Measurements from ENCODE around the gene CFAP97D2.
"Not testable (repeated sequence)": the region's sequence is repeated elsewhere in the genome, so short reads cannot be mapped to it uniquely, and the experiment has no call there.

The CFAP97D2 gene

DNA sequence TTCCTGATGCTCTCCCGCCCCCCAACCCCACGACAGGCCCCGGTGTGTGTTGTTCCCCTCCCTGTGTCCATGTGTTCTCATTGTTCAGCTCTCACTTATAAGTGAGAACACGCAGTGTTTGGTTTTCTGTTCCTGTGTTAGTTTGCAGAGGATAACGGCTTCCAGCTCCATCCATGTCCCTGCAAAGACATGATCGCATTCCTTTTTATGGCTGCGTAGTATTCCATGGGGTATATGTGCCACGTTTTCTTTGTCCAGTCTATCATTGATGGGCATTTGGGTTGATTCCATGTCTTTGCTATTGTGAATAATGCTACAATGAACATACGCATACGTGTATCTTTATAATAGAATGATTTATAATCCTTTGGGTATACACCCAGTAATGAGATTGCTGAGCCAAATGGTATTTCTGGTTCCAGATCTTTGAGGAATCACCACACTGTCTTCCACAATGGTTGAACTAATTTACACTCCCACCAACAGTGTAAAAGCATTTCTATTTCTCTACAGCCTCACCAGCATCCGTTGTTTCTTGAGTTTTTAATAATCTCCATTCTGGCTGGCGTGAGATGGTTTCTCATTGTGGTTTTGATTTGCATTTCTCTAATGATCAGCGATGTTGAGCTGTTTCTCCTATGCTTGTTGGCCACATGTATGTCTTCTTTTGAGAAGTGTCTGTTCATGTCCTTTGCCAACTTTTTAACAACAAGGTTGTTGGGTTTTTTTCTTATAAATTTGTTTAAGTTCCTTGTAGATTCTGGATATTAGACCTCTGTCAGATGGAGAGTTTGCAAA lies 20.0 kb upstream of the CFAP97D2 start:
- DNase-seq: not testable (repeated sequence)

- no peak for DNase-seq
Measured at GRCh38 chr13:114161028-114161556, 18.0 kb upstream of the CFAP97D2 start.

- DNase-seq: no peak
Measured at GRCh38 chr13:114161644-114162532, 17.2 kb upstream of the CFAP97D2 start.

GRCh38 chr13:114162533-114162922 lies 16.5 kb upstream of the CFAP97D2 start:
- no peak for DNase-seq

- DNase-seq: no peak
Measured at GRCh38 chr13:114164053-114164452, 15.0 kb upstream of the CFAP97D2 start.

GRCh38 chr13:114164681-114165429 lies 14.2 kb upstream of the CFAP97D2 start:
- DNase-seq: no peak

DNA sequence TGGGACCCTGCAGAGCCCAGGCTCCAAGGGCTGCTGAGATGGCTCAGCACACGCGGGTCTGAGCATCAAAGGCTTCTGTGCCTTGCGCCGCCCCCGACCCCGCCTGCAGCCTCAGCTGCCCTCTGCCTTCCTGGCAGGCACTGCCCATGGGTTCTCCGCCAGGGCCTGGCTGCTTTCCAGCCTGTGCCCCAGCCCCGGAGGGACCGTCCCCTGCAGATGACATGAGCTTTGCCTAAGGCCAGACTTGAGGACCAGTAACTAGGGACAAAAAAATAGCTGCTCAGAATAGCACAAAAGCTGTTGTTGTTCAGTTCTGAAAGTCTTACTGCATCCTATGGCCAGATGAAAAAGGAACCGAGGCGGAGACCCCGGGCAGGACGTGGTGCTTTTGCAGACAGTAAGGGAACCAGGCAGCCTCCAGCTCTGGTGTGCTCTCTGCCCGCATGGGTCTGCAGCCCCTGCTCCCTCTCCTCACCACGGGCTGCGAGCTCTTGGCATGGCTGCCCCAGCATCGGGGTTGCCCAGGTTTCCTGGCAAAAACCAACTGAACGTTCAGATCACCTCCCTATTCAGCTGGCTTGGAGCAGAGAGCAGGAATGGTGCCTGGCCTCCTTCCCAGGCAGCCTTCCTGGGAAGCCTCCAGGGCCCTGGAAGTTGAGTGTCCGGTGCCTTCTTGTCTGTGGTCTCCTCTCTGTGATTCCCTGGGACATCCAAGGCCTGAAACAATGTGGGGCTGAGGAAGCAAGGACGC lies 12.5 kb upstream of the CFAP97D2 start:
- DNase-seq: no peak

DNA sequence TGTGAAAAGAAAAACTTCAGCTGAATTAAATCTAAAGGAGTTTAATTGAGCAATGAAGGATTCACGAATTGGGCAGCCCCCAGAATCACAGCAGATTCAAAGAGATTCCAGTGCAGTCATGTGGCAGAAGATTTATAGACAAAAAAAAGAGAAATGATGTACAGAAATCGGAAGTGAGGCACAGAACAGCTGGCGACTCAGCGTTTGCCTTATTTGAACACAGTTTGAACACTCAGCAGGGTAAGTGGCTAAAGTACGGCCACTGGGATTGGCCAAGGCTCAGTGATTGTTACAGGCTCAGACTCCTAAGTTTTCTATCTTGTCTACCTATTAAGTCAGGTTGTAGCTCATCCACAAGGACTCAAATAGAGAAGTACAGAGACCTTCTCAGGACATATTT lies 11.6 kb upstream of the CFAP97D2 start:
- DNase-seq: no peak

GRCh38 chr13:114167885-114168284 lies 11.2 kb upstream of the CFAP97D2 start:
- DNase-seq: no peak

DNA sequence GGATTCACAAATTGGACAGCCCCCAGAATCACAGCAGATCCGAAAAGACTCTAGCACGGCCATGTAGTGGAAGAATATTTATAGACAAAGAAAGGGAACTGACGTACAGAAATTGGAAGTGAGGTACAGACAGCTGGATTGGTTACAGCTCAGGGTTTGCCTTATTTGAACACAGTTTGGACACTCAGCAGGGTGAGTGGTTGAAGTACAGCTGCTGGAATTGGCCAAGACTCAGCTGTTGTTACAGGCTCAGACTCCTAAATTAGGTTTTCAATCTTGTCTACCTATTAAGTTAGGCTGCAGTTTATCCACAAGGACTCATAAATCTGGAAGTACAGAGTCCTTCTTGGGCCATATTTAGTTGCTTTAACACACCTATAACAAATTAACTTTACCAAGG lies 5.8 kb upstream of the CFAP97D2 start:
- no peak for DNase-seq

DNA sequence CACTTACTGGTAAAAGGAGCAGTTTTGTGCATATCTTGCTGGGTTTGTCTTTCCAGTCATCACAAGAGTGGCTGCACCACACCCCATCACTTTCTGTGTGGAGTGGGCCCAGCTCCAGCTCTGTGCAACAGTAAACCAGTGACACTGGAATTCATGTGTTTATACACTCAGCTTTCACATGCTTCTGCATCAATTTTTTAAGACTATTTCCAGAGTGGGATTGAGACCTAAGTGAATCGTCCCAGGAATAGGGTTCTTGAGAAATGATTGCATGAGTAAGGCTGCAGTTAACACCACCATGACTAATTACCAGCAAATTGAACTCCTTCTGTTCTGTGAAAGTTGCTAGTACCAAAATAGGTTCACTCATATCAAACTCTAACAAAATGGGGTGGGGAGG lies 5.3 kb upstream of the CFAP97D2 start:
- DNase-seq: no peak

- no peak for DNase-seq
Measured at GRCh38 chr13:114174529-114174961, 4.5 kb upstream of the CFAP97D2 start.

DNA sequence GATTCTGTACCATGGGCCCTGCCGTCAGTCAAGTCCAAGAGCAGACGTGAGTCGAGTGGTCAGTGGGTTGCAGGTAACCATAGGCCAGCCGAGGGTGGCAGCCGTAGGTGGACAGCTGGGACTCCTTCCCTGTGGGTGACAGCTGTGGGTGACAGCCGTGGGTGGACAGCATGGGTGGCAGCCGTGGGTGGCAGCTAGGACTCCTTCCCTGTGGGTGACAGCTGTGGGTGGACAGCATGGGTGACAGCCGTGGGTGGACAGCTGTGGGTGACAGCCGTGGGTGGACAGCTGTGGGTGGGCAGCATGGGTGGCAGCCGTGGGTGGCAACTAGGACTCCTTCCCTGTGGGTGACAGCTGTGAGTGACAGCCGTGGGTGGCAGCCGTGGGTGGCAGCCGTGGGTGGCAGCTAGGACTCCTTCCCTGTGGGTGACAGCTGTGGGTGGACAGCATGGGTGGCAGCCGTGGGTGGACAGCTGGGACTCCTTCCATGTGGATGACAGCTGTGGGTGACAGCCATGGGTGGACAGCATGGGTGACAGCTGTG lies 2.6 kb upstream of the CFAP97D2 start:
- DNase-seq: not testable (repeated sequence)

- no peak for DNase-seq
Measured at GRCh38 chr13:114177245-114178010, 1.6 kb upstream of the CFAP97D2 start.

DNA sequence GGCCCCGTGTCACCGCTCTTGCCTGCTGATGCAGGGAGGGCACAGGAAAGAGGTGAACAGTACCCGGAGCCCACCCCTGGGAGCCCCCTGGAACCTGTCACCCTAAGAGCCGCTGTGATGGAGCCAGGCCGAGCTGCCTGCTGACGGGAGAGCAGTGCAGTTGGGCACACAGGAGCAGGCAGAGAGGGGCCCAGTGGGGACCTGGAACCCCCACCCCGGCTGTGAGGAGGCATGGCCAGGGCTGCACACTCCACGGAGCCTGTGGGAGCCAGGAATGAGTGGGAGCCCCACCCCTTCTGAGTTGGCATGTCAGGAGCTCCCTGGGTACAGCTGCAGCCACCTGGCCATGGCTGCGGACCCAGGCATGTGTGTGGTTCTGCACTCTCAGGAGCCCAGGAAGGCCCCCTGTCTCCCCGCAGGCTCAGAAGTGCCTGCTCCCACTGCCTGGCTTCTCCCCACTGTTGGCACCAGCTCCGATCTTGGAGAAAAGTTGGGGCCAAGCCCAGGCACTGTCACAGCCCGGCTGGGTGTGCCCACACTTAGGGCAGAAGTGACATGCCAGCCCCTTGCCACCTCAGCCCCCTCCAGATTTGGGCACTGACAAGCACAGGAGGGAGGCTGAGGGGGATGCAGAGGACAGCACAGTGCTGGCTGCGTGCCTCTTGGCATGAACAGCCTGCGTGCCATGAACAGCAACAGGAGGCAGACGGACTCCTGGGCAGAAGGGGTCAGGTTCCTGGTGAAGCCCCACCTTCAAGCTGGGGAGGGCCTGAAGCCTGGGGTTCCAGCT lies 6.3 kb downstream of the CFAP97D2 start:
- no peak for DNase-seq

GRCh38 chr13:114194853-114195252 lies 15.8 kb downstream of the CFAP97D2 start:
- DNase-seq: no peak

DNA sequence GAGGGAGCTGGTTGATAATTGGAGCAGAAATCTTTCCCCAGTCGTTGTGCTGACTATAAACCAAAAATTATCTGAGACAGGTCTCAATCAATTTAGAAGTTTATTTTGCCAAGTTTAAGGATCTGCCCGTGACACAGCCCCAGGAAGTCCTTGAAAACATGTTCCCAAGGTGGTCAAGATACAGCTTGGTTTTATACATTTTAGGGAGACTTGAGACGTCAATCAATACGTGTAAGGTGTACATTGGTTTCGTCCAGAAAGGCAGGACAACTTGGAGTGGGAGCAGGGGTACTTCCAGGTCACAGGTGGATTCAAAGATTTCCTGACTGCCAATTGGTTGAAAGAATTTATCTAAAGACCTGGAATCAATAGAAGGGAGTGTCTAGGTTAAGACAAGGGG lies 17.6 kb downstream of the CFAP97D2 start:
- DNase-seq: no peak

- no peak for DNase-seq
Measured at GRCh38 chr13:114198556-114198955, 19.5 kb downstream of the CFAP97D2 start.

DNA sequence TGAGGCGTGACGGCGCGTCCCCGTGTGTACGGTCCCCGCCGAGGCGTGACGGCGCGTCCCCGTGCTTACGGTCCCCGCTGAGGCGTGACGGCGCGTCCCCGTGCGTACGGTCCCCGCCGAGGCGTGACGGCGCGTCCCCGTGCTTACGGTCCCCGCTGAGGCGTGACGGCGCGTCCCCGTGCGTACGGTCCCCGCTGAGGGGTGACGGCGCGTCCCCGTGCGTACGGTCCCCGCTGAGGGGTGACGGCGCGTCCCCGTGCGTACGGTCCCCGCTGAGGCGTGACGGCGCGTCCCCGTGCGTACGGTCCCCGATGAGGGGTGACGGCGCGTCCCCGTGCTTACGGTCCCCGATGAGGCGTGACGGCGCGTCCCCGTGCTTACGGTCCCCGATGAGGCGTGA lies 20.5 kb downstream of the CFAP97D2 start:
- DNase-seq: not testable (repeated sequence)

GRCh38 chr13:114199954-114200353 lies 20.9 kb downstream of the CFAP97D2 start:
- DNase-seq: no peak
